Dendritic cell treated with granulocyte-macrophage colony-stimulating factor and Interleukin-4, amounts not matched to agents 40 ng/mL and 50 ng/mL, for 4 days (primary cell): Measurements from ENCODE around the gene RPS2.
A peak's percentile ranks its signal among the peaks of the same experiment; 100 is the strongest.

Experiments used
- H3K27ac Mint-ChIP-seq: one replicate; pipeline ENCODE4 v1.8.0; 2022; ENCODE audit warnings: mild to moderate bottlenecking, mixed read lengths
- H3K27me3 Mint-ChIP-seq: one replicate; pipeline ENCODE4 v1.8.0; 2022; ENCODE audit warnings: mild to moderate bottlenecking, mixed read lengths
- H3K36me3 Mint-ChIP-seq: one replicate; pipeline ENCODE4 v1.8.0; 2022; ENCODE audit warnings: low read depth, mixed read lengths
- H3K4me1 Mint-ChIP-seq: one replicate; pipeline ENCODE4 v1.8.0; 2022; ENCODE audit warnings: low read depth, mixed read lengths
- H3K4me3 Mint-ChIP-seq: one replicate; pipeline ENCODE4 v1.8.0; 2022; ENCODE audit warnings: mild to moderate bottlenecking, moderate library complexity, mixed read lengths
- H3K9me3 Mint-ChIP-seq: one replicate; pipeline ENCODE4 v1.8.0; 2022; ENCODE audit warnings: mixed read lengths
- intact Hi-C: fragments of 100-400 bp; cut with micrococcal nuclease; formaldehyde crosslinking; loops from one replicate; pipeline ENCODE4 v1.15.0; 2022

RPS2 gene

GRCh38 chr16:1991588-1991947 is 26.9 kb upstream of the RPS2 start:
- Mint-ChIP-seq H3K27ac (peak overlapping the region; percentile 69), H3K27me3 (peaks cover 51% of the 10 kb centered on the region), H3K9me3 (no peaks in the 10 kb centered on the region), H3K4me1 (peaks cover 20% of the 10 kb centered on the region), H3K4me3 (peak overlapping the region; percentile 66), H3K36me3 (peaks cover 17% of the 10 kb centered on the region)
- intact Hi-C loops, result no loop called here

GRCh38 chr16:1991135-1991551 is 26.5 kb upstream of the RPS2 start:
- Mint-ChIP-seq H3K27ac (peak overlapping the region; percentile 69), H3K4me1 (peaks cover 24% of the 10 kb centered on the region), H3K27me3 (peaks cover 52% of the 10 kb centered on the region), H3K9me3 (no peaks in the 10 kb centered on the region), H3K4me3 (peak overlapping the region; percentile 66), H3K36me3 (peaks cover 18% of the 10 kb centered on the region)
- intact Hi-C loops, result no loop called here

- H3K4me3 Mint-ChIP-seq, result peak overlapping the region; percentile 40
- peaks cover 29% of the 10 kb centered on the region for H3K4me1 Mint-ChIP-seq
- peaks cover 52% of the 10 kb centered on the region for H3K27me3 Mint-ChIP-seq
- H3K9me3 Mint-ChIP-seq, result no peaks in the 10 kb centered on the region
- peak overlapping the region; percentile 43 for H3K27ac Mint-ChIP-seq
- H3K36me3 Mint-ChIP-seq, result peaks cover 24% of the 10 kb centered on the region
- intact Hi-C loops, result no loop called here
These were observed 25.9 kb upstream of the RPS2 start for GRCh38 chr16:1990351-1991134.

GRCh38 chr16:1990101-1990350 is 25.4 kb upstream of the RPS2 start:
- intact Hi-C loops, result no loop called here
- H3K27ac Mint-ChIP-seq, result no peak overlapping the region
- peaks cover 34% of the 10 kb centered on the region for H3K4me1 Mint-ChIP-seq
- H3K36me3 Mint-ChIP-seq, result peaks cover 29% of the 10 kb centered on the region
- peak overlapping the region; percentile 40 for H3K4me3 Mint-ChIP-seq
- peaks cover 52% of the 10 kb centered on the region for H3K27me3 Mint-ChIP-seq
- no peaks in the 10 kb centered on the region for H3K9me3 Mint-ChIP-seq

GRCh38 chr16:1989209-1990100 is 24.8 kb upstream of the RPS2 start, which contains the start of gene SYNGR3:
TSS of gene SYNGR3 (plus strand) at chr16:1989970. CDS start at chr16:1990103, 133 bp downstream.
- intact Hi-C loops, result no loop called here
- Mint-ChIP-seq H3K4me3 (peak within 1 kb of the TSS; percentile 40), H3K36me3 (peaks cover 29% of the 10 kb centered on the region), H3K27ac (peak within 1 kb of the TSS; percentile 43), H3K9me3 (no peaks in the 10 kb centered on the region), H3K27me3 (peaks cover 52% of the 10 kb centered on the region), H3K4me1 (peaks cover 40% of the 10 kb centered on the region)

- peaks cover 52% of the 10 kb centered on the region for H3K4me1 Mint-ChIP-seq
- H3K27ac Mint-ChIP-seq, result no peak overlapping the region
- H3K27me3 Mint-ChIP-seq, result peaks cover 58% of the 10 kb centered on the region
- intact Hi-C loops, result no loop called here
- H3K36me3 Mint-ChIP-seq, result peaks cover 29% of the 10 kb centered on the region
- no peak overlapping the region for H3K4me3 Mint-ChIP-seq
- no peaks in the 10 kb centered on the region for H3K9me3 Mint-ChIP-seq
These were observed 22.6 kb upstream of the RPS2 start for GRCh38 chr16:1987198-1987597.

GRCh38 chr16:1985466-1986150 is 21.0 kb upstream of the RPS2 start:
- peaks cover 41% of the 10 kb centered on the region for H3K4me1 Mint-ChIP-seq
- peak overlapping the region; percentile 79 for H3K4me3 Mint-ChIP-seq
- no peak overlapping the region for H3K27ac Mint-ChIP-seq
- H3K27me3 Mint-ChIP-seq, result peaks cover 60% of the 10 kb centered on the region
- intact Hi-C loops, result no loop called here
- peaks cover 29% of the 10 kb centered on the region for H3K36me3 Mint-ChIP-seq
- no peaks in the 10 kb centered on the region for H3K9me3 Mint-ChIP-seq

GRCh38 chr16:1984347-1985225 is 20.0 kb upstream of the RPS2 start:
- intact Hi-C loops, result no loop called here
- Mint-ChIP-seq H3K4me1 (peaks cover 37% of the 10 kb centered on the region), H3K27ac (peak overlapping the region; percentile 73), H3K36me3 (peaks cover 29% of the 10 kb centered on the region), H3K27me3 (peaks cover 64% of the 10 kb centered on the region), H3K4me3 (peak overlapping the region; percentile 79), H3K9me3 (no peaks in the 10 kb centered on the region)

- Mint-ChIP-seq H3K9me3 (no peaks in the 10 kb centered on the region), H3K27ac (peak within 1 kb of the TSS; percentile 73), H3K4me3 (peak within 1 kb of the TSS; percentile 79), H3K4me1 (peaks cover 39% of the 10 kb centered on the region), H3K27me3 (peaks cover 62% of the 10 kb centered on the region), H3K36me3 (peaks cover 38% of the 10 kb centered on the region)
- intact Hi-C loops, result no loop called here
These were observed 19.1 kb upstream of the RPS2 start, which contains the start of gene GFER for GRCh38 chr16:1983544-1984346. TSS of gene GFER (plus strand) at chr16:1984193. CDS start at chr16:1984219, 26 bp downstream.

GRCh38 chr16:1982991-1983543 is 18.4 kb upstream of the RPS2 start:
- peaks cover 42% of the 10 kb centered on the region for H3K4me1 Mint-ChIP-seq
- no peaks in the 10 kb centered on the region for H3K9me3 Mint-ChIP-seq
- H3K36me3 Mint-ChIP-seq, result peaks cover 44% of the 10 kb centered on the region
- H3K27me3 Mint-ChIP-seq, result peaks cover 64% of the 10 kb centered on the region
- H3K4me3 Mint-ChIP-seq, result peak overlapping the region; percentile 79
- intact Hi-C loops, result no loop called here
- peak overlapping the region; percentile 73 for H3K27ac Mint-ChIP-seq

GRCh38 chr16:1982013-1982433 is 17.4 kb upstream of the RPS2 start:
- Mint-ChIP-seq H3K27ac (no peak overlapping the region), H3K4me3 (no peak overlapping the region), H3K4me1 (peaks cover 42% of the 10 kb centered on the region), H3K36me3 (peaks cover 46% of the 10 kb centered on the region), H3K9me3 (no peaks in the 10 kb centered on the region), H3K27me3 (peaks cover 66% of the 10 kb centered on the region)
- intact Hi-C loops, result no loop called here

- Mint-ChIP-seq H3K9me3 (no peaks in the 10 kb centered on the region), H3K4me3 (no peak within 1 kb of the TSS), H3K27ac (no peak within 1 kb of the TSS), H3K4me1 (peaks cover 36% of the 10 kb centered on the region), H3K36me3 (peaks cover 46% of the 10 kb centered on the region), H3K27me3 (peaks cover 62% of the 10 kb centered on the region)
- intact Hi-C loops, result no loop called here
These were observed 16.8 kb upstream of the RPS2 start, which contains the start of gene NOXO1 for GRCh38 chr16:1981398-1981836. TSS of gene NOXO1 (minus strand) at chr16:1981469. CDS start at chr16:1981179, 290 bp downstream.
